Tibial nerve (tissue), 4 donors: ENCODE data around the gene PACSIN3. TPM values are rescaled to one million over a fixed set of nuclear protein-coding genes. Genes with fewer than 3 reads are reported as not detected.

ENCODE experiments used
- DNase-seq, 2 donors: peaks; one replicate each; pipeline ENCODE4 v3.0.0-alpha.2; 2019; ENCODE audit warnings: low spot score in 2 of 2
- H3K27ac ChIP-seq, 4 donors: fragments of 200-600 bp; sonication (generic) in 3 of 4; one replicate each; pipeline ENCODE4 v1.5.1; 2017 to 2019; ENCODE audit warnings: mild to moderate bottlenecking in 1 of 4
- H3K27me3 ChIP-seq, 2 donors: fragments of 200-600 bp; sonication (generic) in 1 of 2; one replicate each; pipeline versions ENCODE4 v1.5.1 to v1.6.0; 2017 to 2019
- H3K36me3 ChIP-seq, 3 donors: fragments of 200-600 bp; sonication (generic); one replicate each; pipeline ENCODE4 v1.5.1; 2018 to 2019
- H3K4me1 ChIP-seq, 4 donors: fragments of 200-600 bp; sonication (generic) in 3 of 4; one replicate each; pipeline ENCODE4 v1.5.1; 2017 to 2019
- H3K4me3 ChIP-seq, 4 donors: fragments of 200-600 bp; sonication (generic) in 3 of 4; one replicate each; pipeline ENCODE4 v1.5.1; 2017 to 2019; ENCODE audit warnings: mild to moderate bottlenecking in 1 of 4, moderate library complexity in 1 of 4
- H3K9me3 ChIP-seq, 4 donors: fragments of 200-600 bp; sonication (generic) in 3 of 4; one replicate each; pipeline ENCODE4 v1.5.1; 2017 to 2019
- CTCF ChIP-seq, 5 experiments: fragments of 200-600 bp in 3 of 5; fragments of 450-650 bp in 2 of 5; sonication (generic) in 3 of 5; IDR thresholded peaks; one replicate each; pipeline ENCODE4 v1.5.1; 2016 to 2019; ENCODE audit warnings: antibody characterized with exemption in 5 of 5, mild to moderate bottlenecking in 3 of 5, moderate library complexity in 2 of 5
- EP300 ChIP-seq, 2 donors: sonication (generic); formaldehyde crosslinking; IDR thresholded peaks; one replicate each; pipeline ENCODE4 v1.6.1; 2017; ENCODE audit warnings: antibody characterized with exemption in 2 of 2, mild to moderate bottlenecking in 1 of 2
- POLR2A ChIP-seq, 2 donors: fragments of 450-650 bp; IDR thresholded peaks; one replicate each; pipeline ENCODE4 v1.6.1; 2017; ENCODE audit warnings: antibody characterized with exemption in 2 of 2, mild to moderate bottlenecking in 2 of 2, moderate library complexity in 2 of 2
- whole genome bisulfite sequencing, 2 donors: methylation state at CpG; one replicate each; pipeline ENCODE4 v1.1.5; 2018; 5-methylcytosine and 5-hydroxymethylcytosine counted together
- total RNA-seq, 4 donors: library from RNA; depleted of rRNA; stranded (reverse); fragments of >200 nt; gene quantifications; one replicate each; pipeline ENCODE4 v1.1.0, GENCODE V29; 2016

Gene PACSIN3
- total RNA-seq, 4 donors from 2014 or later = 44.8 to 69.0 (median 61.6) TPM

GRCh38 chr11:47148903-47149531 lies 37.2 kb downstream of the PACSIN3 start:
- no peak for TF ChIP-seq EP300 (IDR thresholded peaks at IDR 0.05)
- H3K4me1 ChIP-seq = peaks cover 0 to 42% (median 5%) of the 10 kb centered on the region in 4 donors
- H3K36me3 ChIP-seq = peaks cover 0 to 7% (median 0%) of the 10 kb centered on the region in 3 donors
- peak overlapping the region in 1 of 4 donors; percentile 8 for H3K27ac ChIP-seq
- no peak overlapping the region for H3K4me3 ChIP-seq
- no peaks in the 10 kb centered on the region for H3K27me3 ChIP-seq
- H3K9me3 ChIP-seq = no peaks in the 10 kb centered on the region
- WGBS, 2 donors = 55 to 67% methylated on average over 10 of the region's 10 CpGs
- DNase-seq = peak in 1 of 2 donors; percentile 41

GRCh38 chr11:47148270-47148669 lies 38.0 kb downstream of the PACSIN3 start:
- H3K4me3 ChIP-seq = no peak overlapping the region
- H3K27ac ChIP-seq = no peak overlapping the region
- H3K9me3 ChIP-seq = no peaks in the 10 kb centered on the region
- TF ChIP-seq EP300 (IDR thresholded peaks at IDR 0.05) = no peak
- no peak for TF ChIP-seq POLR2A (IDR thresholded peaks at IDR 0.05)
- TF ChIP-seq CTCF (IDR thresholded peaks at IDR 0.05) = no peak
- H3K27me3 ChIP-seq = no peaks in the 10 kb centered on the region
- WGBS, 2 donors = 86 to 90% methylated on average over 4 of the region's 4 CpGs
- peaks cover 0 to 40% (median 5%) of the 10 kb centered on the region in 4 donors for H3K4me1 ChIP-seq
- H3K36me3 ChIP-seq = peaks cover 0 to 7% (median 0%) of the 10 kb centered on the region in 3 donors
- no peak for DNase-seq

- H3K36me3 ChIP-seq = peaks cover 0 to 7% (median 0%) of the 10 kb centered on the region in 3 donors
- WGBS, 2 donors = 89 to 97% methylated on average over 7 of the region's 7 CpGs
- H3K27ac ChIP-seq = no peak overlapping the region
- H3K27me3 ChIP-seq = no peaks in the 10 kb centered on the region
- no peak for DNase-seq
- H3K4me3 ChIP-seq = no peak overlapping the region
- TF ChIP-seq POLR2A (IDR thresholded peaks at IDR 0.05) (no peak), CTCF (IDR thresholded peaks at IDR 0.05) (no peak), EP300 (IDR thresholded peaks at IDR 0.05) (no peak)
- no peaks in the 10 kb centered on the region for H3K9me3 ChIP-seq
- peaks cover 0 to 39% (median 2%) of the 10 kb centered on the region in 4 donors for H3K4me1 ChIP-seq
These were observed 38.6 kb downstream of the PACSIN3 start for GRCh38 chr11:47147681-47148080.

- 72 to 86% methylated on average over 2 of the region's 2 CpGs for WGBS, 2 donors
- no peak for DNase-seq
These were observed 39.0 kb downstream of the PACSIN3 start for GRCh38 chr11:47147250-47147649.

GRCh38 chr11:47144541-47144940 lies 41.7 kb downstream of the PACSIN3 start:
- Histone ChIP-seq H3K9me3 (no peaks in the 10 kb centered on the region), H3K27ac (no peak overlapping the region), H3K27me3 (no peaks in the 10 kb centered on the region), H3K36me3 (peaks cover 0 to 10% (median 0%) of the 10 kb centered on the region in 3 donors), H3K4me1 (peaks cover 0 to 27% (median 0%) of the 10 kb centered on the region in 4 donors), H3K4me3 (no peak overlapping the region)
- TF ChIP-seq POLR2A (IDR thresholded peaks at IDR 0.05) = no peak
- no peak for DNase-seq
- WGBS, 2 donors = 71 to 76% methylated on average over 3 of the region's 3 CpGs

More at GRCh38 chr11:47147250-47147649, 39.0 kb downstream of the PACSIN3 start:
- no peaks in the 10 kb centered on the region for H3K9me3 ChIP-seq
- TF ChIP-seq POLR2A (IDR thresholded peaks at IDR 0.05) = no peak
- TF ChIP-seq EP300 (IDR thresholded peaks at IDR 0.05) = no peak
- no peak overlapping the region for H3K4me3 ChIP-seq
- peaks cover 0 to 35% (median 0%) of the 10 kb centered on the region in 4 donors for H3K4me1 ChIP-seq
- H3K27me3 ChIP-seq = no peaks in the 10 kb centered on the region
- H3K27ac ChIP-seq = peak overlapping the region in 1 of 4 donors; percentile 25
- peaks cover 0 to 7% (median 0%) of the 10 kb centered on the region in 3 donors for H3K36me3 ChIP-seq

GRCh38 chr11:47143322-47143721 lies 42.9 kb downstream of the PACSIN3 start:
- no peak for TF ChIP-seq POLR2A (IDR thresholded peaks at IDR 0.05)
- TF ChIP-seq EP300 (IDR thresholded peaks at IDR 0.05) = no peak
- TF ChIP-seq CTCF (IDR thresholded peaks at IDR 0.05) = no peak
- 35 to 65% methylated on average over 3 of the region's 3 CpGs for WGBS, 2 donors
- Histone ChIP-seq H3K4me3 (no peak overlapping the region), H3K27ac (no peak overlapping the region), H3K36me3 (peaks cover 0 to 13% (median 0%) of the 10 kb centered on the region in 3 donors), H3K9me3 (no peaks in the 10 kb centered on the region), H3K27me3 (no peaks in the 10 kb centered on the region), H3K4me1 (peaks cover 0 to 15% (median 0%) of the 10 kb centered on the region in 4 donors)
- peak; percentile 43 to 46 for DNase-seq
